Measurements from ENCODE around the gene GNRH2.
A peak's percentile ranks its signal among the peaks of the same experiment; 100 is the strongest.
"Not testable (repeated sequence)": the region's sequence is repeated elsewhere in the genome, so short reads cannot be mapped to it uniquely, and the experiment has no call there.

GNRH2 gene

GRCh38 chr20:3044336-3044965 lies 1.0 kb downstream of the GNRH2 start:
- DNase-seq: no peak

- DNase-seq: no peak
Measured at GRCh38 chr20:3045042-3045815, 1.8 kb downstream of the GNRH2 start.

- peak; percentile 52 for DNase-seq
Measured at GRCh38 chr20:3045816-3046676, 2.6 kb downstream of the GNRH2 start, which contains the start of gene MRPS26. Gene MRPS26, plus strand, starts transcription at chr20:3046052. Its CDS starts 17 bp downstream, at chr20:3046069.

GRCh38 chr20:3046677-3047462 lies 3.4 kb downstream of the GNRH2 start:
- peak; percentile 76 for DNase-seq

GRCh38 chr20:3047486-3048419 lies 4.3 kb downstream of the GNRH2 start:
- DNase-seq: no peak

GRCh38 chr20:3051385-3052019 lies 8.1 kb downstream of the GNRH2 start:
- no peak for DNase-seq

GRCh38 chr20:3059489-3059888 lies 16.1 kb downstream of the GNRH2 start:
- DNase-seq: no peak

- not testable (repeated sequence) for DNase-seq
Measured at GRCh38 chr20:3064119-3064518, 20.7 kb downstream of the GNRH2 start.

- no peak for DNase-seq
Measured at GRCh38 chr20:3067139-3068014, 24.0 kb downstream of the GNRH2 start.

GRCh38 chr20:3068075-3068474 lies 24.7 kb downstream of the GNRH2 start:
- no peak for DNase-seq

GRCh38 chr20:3068986-3069900 lies 25.8 kb downstream of the GNRH2 start:
- DNase-seq: peak; percentile 73

- DNase-seq: no peak
Measured at GRCh38 chr20:3070725-3071124, 27.3 kb downstream of the GNRH2 start.

GRCh38 chr20:3071266-3071609 lies 27.8 kb downstream of the GNRH2 start:
- no peak for DNase-seq

GRCh38 chr20:3071610-3072529 lies 28.4 kb downstream of the GNRH2 start, which contains the start of gene OXT:
Gene OXT, plus strand, starts transcription at chr20:3071620. Its CDS starts 36 bp downstream, at chr20:3071656.
- no peak for DNase-seq

GRCh38 chr20:3072530-3073250 lies 29.3 kb downstream of the GNRH2 start:
- no peak for DNase-seq

GRCh38 chr20:3073251-3073643 lies 29.8 kb downstream of the GNRH2 start:
- not testable (repeated sequence) for DNase-seq

GRCh38 chr20:3074812-3075211 lies 31.4 kb downstream of the GNRH2 start:
- DNase-seq: no peak
